HepG2 (cell line): ENCODE data around the gene CCL23. TPM values are rescaled to one million over a fixed set of nuclear protein-coding genes. Genes with fewer than 3 reads are reported as not detected.

Experiments used
- AGO2 ChIP-seq: fragments of 200-400 bp; formaldehyde crosslinking; optimal IDR thresholded peaks from 2 replicates; pipeline ENCODE3; 2017; ENCODE audit warnings: mild to moderate bottlenecking, low read depth, low read length, moderate library complexity
- ATM ChIP-seq: fragments of 450-650 bp; IDR thresholded peaks from 2 replicates; pipeline ENCODE4 v1.7.1; 2017; ENCODE audit warnings: mild to moderate bottlenecking, borderline replicate concordance
- CEBPB ChIP-seq: IDR thresholded peaks from 2 replicates; pipeline ENCODE4 v1.6.1; 2011; ENCODE audit warnings: low read depth, low read length, improper control_type of control experiment, borderline replicate concordance
- ELF1 ChIP-seq: sonication (generic); formaldehyde crosslinking; IDR thresholded peaks from 2 replicates; pipeline ENCODE4 v1.4.0; 2020; ENCODE audit warnings: missing genetic modification reagents
- EP300 ChIP-seq, 3 experiments: sonication (generic) in 1 of 3; formaldehyde crosslinking in 1 of 3; IDR thresholded peaks; 2 replicates each; pipeline versions ENCODE4 v1.5.1 to v1.6.1; 2011 to 2020; ENCODE audit warnings: low read depth in 2 of 3, low read length in 2 of 3, borderline replicate concordance in 1 of 3, improper control_type of control experiment in 1 of 3, mild to moderate bottlenecking in 1 of 3, missing genetic modification reagents in 1 of 3, moderate library complexity in 1 of 3
- FOXO1 ChIP-seq: sonication (generic); formaldehyde crosslinking; IDR thresholded peaks from 2 replicates; pipeline ENCODE4 v1.4.0; 2020; ENCODE audit warnings: missing genetic modification reagents
- FOXP4 ChIP-seq: sonication (generic); formaldehyde crosslinking; IDR thresholded peaks from 2 replicates; pipeline ENCODE4 v1.4.0; 2020; ENCODE audit warnings: missing genetic modification reagents
- GTF2F1 ChIP-seq: fragments of 150-350 bp; IDR thresholded peaks from 2 replicates; pipeline ENCODE4 v1.6.1; 2014; ENCODE audit warnings: low read length
- HMGXB3 ChIP-seq: sonication (generic); formaldehyde crosslinking; IDR thresholded peaks from 2 replicates; pipeline ENCODE4 v1.4.0; 2020; ENCODE audit warnings: missing genetic modification reagents, borderline replicate concordance
- HNRNPUL1 ChIP-seq: fragments of 200-400 bp; formaldehyde crosslinking; IDR thresholded peaks from 2 replicates; pipeline ENCODE4 v1.6.1; 2017; ENCODE audit warnings: low read depth, mild to moderate bottlenecking, low read length, moderate library complexity
- MAFG ChIP-seq: sonication (generic); formaldehyde crosslinking; IDR thresholded peaks from 2 replicates; pipeline ENCODE4 v1.5.1; 2020; ENCODE audit warnings: mild to moderate bottlenecking, missing genetic modification reagents
- MLX ChIP-seq: IDR thresholded peaks from 2 replicates; pipeline ENCODE4 v1.6.1; 2016
- MXI1 ChIP-seq: IDR thresholded peaks from 3 replicates; pipeline ENCODE4 v1.6.1; 2012; ENCODE audit warnings: low read depth, low read length, inconsistent platforms, borderline replicate concordance
- NFKBIZ ChIP-seq: IDR thresholded peaks from 2 replicates; pipeline ENCODE4 v1.6.1; 2018; ENCODE audit warnings: missing genetic modification reagents, missing compliant biosample characterization
- NKX3-1 ChIP-seq: sonication (generic); formaldehyde crosslinking; IDR thresholded peaks from 2 replicates; pipeline ENCODE4 v1.5.0; 2020; ENCODE audit warnings: missing genetic modification reagents
- POLR2A ChIP-seq, 2 experiments: IDR thresholded peaks; 2 replicates each; pipeline ENCODE4 v1.6.1; 2011; ENCODE audit warnings: low read depth in 2 of 2, low read length in 2 of 2, mild to moderate bottlenecking in 1 of 2, moderate library complexity in 1 of 2; ENCODE audit not compliant: insufficient read depth in 1 of 2
- PRMT3 ChIP-seq: sonication (generic); formaldehyde crosslinking; IDR thresholded peaks from 2 replicates; pipeline ENCODE4 v1.8.1; 2022; ENCODE audit warnings: low read depth, mild to moderate bottlenecking, moderate library complexity, missing genetic modification reagents, borderline replicate concordance
- SMAD1 ChIP-seq: sonication (generic); formaldehyde crosslinking; IDR thresholded peaks from 2 replicates; pipeline ENCODE4 v1.4.0; 2020; ENCODE audit warnings: missing genetic modification reagents, low read depth, mild to moderate bottlenecking, borderline replicate concordance
- TCF7 ChIP-seq: sonication (generic); IDR thresholded peaks from 2 replicates; pipeline ENCODE4 v1.6.1; 2016; ENCODE audit warnings: antibody characterized with exemption, low read depth
- ZNF234 ChIP-seq: sonication (generic); formaldehyde crosslinking; conservative IDR thresholded peaks from 2 replicates; pipeline ENCODE4 v1.5.1; 2020; ENCODE audit warnings: mild to moderate bottlenecking, missing genetic modification reagents
- ZNF333 ChIP-seq: sonication (generic); formaldehyde crosslinking; IDR thresholded peaks from 2 replicates; pipeline ENCODE4 v1.4.0; 2020; ENCODE audit warnings: mild to moderate bottlenecking, missing genetic modification reagents, borderline replicate concordance
- ZNF580 ChIP-seq: IDR thresholded peaks from 2 replicates; pipeline ENCODE4 v1.6.1; 2016; ENCODE audit warnings: low read depth, borderline replicate concordance
- ZNF615 ChIP-seq: sonication (generic); formaldehyde crosslinking; IDR thresholded peaks from 2 replicates; pipeline ENCODE4 v1.5.0; 2020; ENCODE audit warnings: mild to moderate bottlenecking, missing genetic modification reagents, borderline replicate concordance
- ZNF674 ChIP-seq: sonication (generic); formaldehyde crosslinking; IDR thresholded peaks from 2 replicates; pipeline ENCODE4 v1.5.0; 2020; ENCODE audit warnings: low read depth, mild to moderate bottlenecking, missing genetic modification reagents
- ZSCAN9 ChIP-seq: IDR thresholded peaks from 2 replicates; pipeline ENCODE4 v1.6.1; 2016; ENCODE audit warnings: borderline replicate concordance
- polyA plus RNA-seq, 8 experiments: library from polyadenylated mRNA; depleted of rRNA in 3 of 8; stranded (reverse) in 7 of 8; unstranded in 1 of 8; fragments of >200 nt; fragmentation: Illumina TruSeq in 4 of 8; extraction: Trizol in 4 of 8; gene quantifications; 2 replicates each; pipeline versions ENCODE4 v1.2.1 to v1.2.3, GENCODE V29; 2011 to 2016; ENCODE audit warnings: low read depth in 4 of 8, missing spikeins in 1 of 8, mixed read lengths in 1 of 8; ENCODE audit not compliant: insufficient read depth in 1 of 8
- total RNA-seq, 5 experiments: library from RNA; depleted of rRNA; stranded (reverse); fragments of >200 nt; fragmentation: Illumina TruSeq; extraction: Trizol; gene quantifications; 2 replicates each; pipeline ENCODE4 v1.2.3, GENCODE V29; 2016; ENCODE audit warnings: low read depth in 1 of 5

The CCL23 gene
- total and polyA plus RNA-seq, 2 of the 13 experiments (the other 11 are each of a cell fraction or from before 2014, with no cell fraction given) = not detected

GRCh38 chr17:35981908-35982330 is 35.9 kb downstream of the CCL23 start (continued):
- TF ChIP-seq HMGXB3 (no peak), FOXO1 (CRISPR knock-in tag) (peak; percentile 67; the same call in 1 of the 2 replicates), SMAD1 (CRISPR knock-in tag) (no peak), GTF2F1 (no peak), ZNF615 (no peak), MXI1 (peak; percentile 45; the same call in 1 of the 3 replicates), CEBPB (no peak), ZNF580 (CRISPR knock-in tag) (no peak), MAFG (CRISPR knock-in tag) (no peak), ZSCAN9 (CRISPR knock-in tag) (0 out of 2 replicates have a peak, but pooled peaks have one; percentile 39), ZNF333 (CRISPR knock-in tag) (no peak), NFKBIZ (CRISPR knock-in tag) (no peak), ZNF674 (CRISPR knock-in tag) (no peak), MLX (CRISPR knock-in tag) (no peak), ATM (no peak), HNRNPUL1 (no peak), NKX3-1 (no peak), POLR2A (IDR thresholded peaks at IDR 0.05; ENCODE audit: insufficient read depth in 1 of 2, low read depth in 2 of 2, low read length in 2 of 2) (no peak), ELF1 (0 out of 2 replicates have a peak, but pooled peaks have one; percentile 14), PRMT3 (CRISPR knock-in tag) (no peak), ZNF234 (CRISPR knock-in tag) (no peak), EP300 (IDR thresholded peaks at IDR 0.05; ENCODE audit: low read depth in 2 of 2, low read length in 2 of 2) (peak in 1 of 2 experiments; percentile 48; a peak in 1 of 4 replicates), EP300 (CRISPR knock-in tag; IDR thresholded peaks at IDR 0.05; ENCODE audit: borderline replicate concordance) (peak; percentile 53; the same call in 1 of the 2 replicates), FOXP4 (CRISPR knock-in tag) (peak; percentile 75), TCF7 (no peak; the same call in 1 of the 2 replicates), AGO2 (no peak)
